MM.1S (cell line): ENCODE results near the gene STAG1.

Experiments
- DNase-seq: peaks from one replicate; pipeline ENCODE4 v3.0.0-alpha.2; 2015
- H2AFZ ChIP-seq: fragments of 300-600 bp; sonication (generic); 2 replicates; pipeline ENCODE4 v1.6.0; 2016; ENCODE audit warnings: antibody characterized with exemption, low read length
- H3F3A ChIP-seq: fragments of 300-600 bp; sonication (generic); 2 replicates; pipeline ENCODE4 v1.6.1; 2016; ENCODE audit warnings: mild to moderate bottlenecking, antibody characterized with exemption, low read length, moderate library complexity, mixed read lengths; ENCODE audit not compliant: insufficient read depth
- H3K27ac ChIP-seq: fragments of 300-600 bp; sonication (generic); 2 replicates; pipeline ENCODE4 v1.5.1; 2016; ENCODE audit warnings: mild to moderate bottlenecking, low read length
- H3K27me3 ChIP-seq: fragments of 300-600 bp; sonication (generic); replicated peaks from 2 replicates; pipeline ENCODE4 v1.6.0; 2016; ENCODE audit warnings: low read length; ENCODE audit not compliant: insufficient read depth
- H3K36me3 ChIP-seq: fragments of 300-600 bp; sonication (generic); replicated peaks from 2 replicates; pipeline ENCODE4 v1.6.1; 2016; ENCODE audit warnings: mild to moderate bottlenecking, low read length, mixed read lengths; ENCODE audit not compliant: insufficient read depth
- H3K4me1 ChIP-seq: fragments of 300-600 bp; sonication (generic); 2 replicates; pipeline ENCODE4 v1.6.1; 2016; ENCODE audit warnings: low read length, mixed read lengths
- H3K4me2 ChIP-seq: fragments of 300-600 bp; sonication (generic); 2 replicates; pipeline ENCODE4 v1.6.0; 2016; ENCODE audit warnings: low read depth, low read length
- H3K4me3 ChIP-seq: fragments of 300-600 bp; sonication (generic); 2 replicates; pipeline ENCODE4 v1.5.1; 2016; ENCODE audit warnings: low read length, mixed read lengths
- H3K79me2 ChIP-seq: fragments of 300-600 bp; sonication (generic); 2 replicates; pipeline ENCODE4 v1.6.1; 2016; ENCODE audit warnings: mixed run types, low read length, mixed read lengths
- H3K9ac ChIP-seq: fragments of 300-600 bp; sonication (generic); 2 replicates; pipeline ENCODE4 v1.6.1; 2016; ENCODE audit warnings: low read length, mixed read lengths
- H3K9me2 ChIP-seq: fragments of 300-600 bp; sonication (generic); replicated peaks from 2 replicates; pipeline ENCODE4 v1.6.1; 2016; ENCODE audit warnings: mild to moderate bottlenecking, low read length, mixed read lengths; ENCODE audit not compliant: insufficient read depth
- H3K9me3 ChIP-seq: fragments of 300-600 bp; sonication (generic); replicated peaks from 2 replicates; pipeline ENCODE4 v1.6.1; 2016; ENCODE audit warnings: mild to moderate bottlenecking, low read length, mixed read lengths; ENCODE audit not compliant: insufficient read depth
- H4K20me1 ChIP-seq: fragments of 300-600 bp; sonication (generic); 2 replicates; pipeline ENCODE4 v1.6.1; 2016; ENCODE audit warnings: mild to moderate bottlenecking, low read length, moderate library complexity, mixed read lengths; ENCODE audit not compliant: insufficient read depth
- CTCF ChIP-seq: fragments of 300-600 bp; sonication (generic); IDR thresholded peaks from 2 replicates; pipeline ENCODE4 v1.5.1; 2016; ENCODE audit warnings: antibody characterized with exemption, low read length, mixed read lengths
- EZH2 ChIP-seq: fragments of 300-600 bp; sonication (generic); optimal IDR thresholded peaks from 2 replicates; pipeline ENCODE3; 2017; ENCODE audit warnings: low read depth, mild to moderate bottlenecking, antibody characterized with exemption, low read length, mixed read lengths
- EZH2phosphoT487 ChIP-seq: fragments of 300-600 bp; sonication (generic); IDR thresholded peaks from 2 replicates; pipeline ENCODE4 v1.6.1; 2018; ENCODE audit warnings: antibody characterized with exemption, low read length

STAG1 gene

DNA sequence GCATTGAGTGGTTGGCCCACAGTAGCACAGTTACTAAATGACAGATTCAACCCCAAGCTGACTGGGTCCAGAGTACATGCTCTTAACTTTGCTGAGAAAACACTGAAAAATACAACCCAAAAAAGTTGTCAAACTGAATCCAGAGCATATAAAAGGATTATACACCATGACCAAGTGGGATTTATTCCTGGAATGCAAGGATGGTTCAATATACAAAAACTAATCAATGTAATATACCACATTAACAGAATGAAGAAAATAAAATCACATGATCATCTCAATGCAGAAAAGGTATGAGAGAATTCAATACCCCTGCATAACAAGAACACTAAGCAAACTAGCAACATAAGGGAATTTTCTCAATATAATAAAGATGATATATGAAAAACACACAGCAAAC lies 98.5 kb downstream of the STAG1 start:
- Histone ChIP-seq H2AFZ (no peak overlapping the region), H3K27me3 (no peaks in the 10 kb centered on the region), H3K36me3 (no peaks in the 10 kb centered on the region), H3K4me2 (no peak overlapping the region), H3K79me2 (peaks cover 96% of the 10 kb centered on the region), H3K9ac (no peak overlapping the region), H4K20me1 (no peaks in the 10 kb centered on the region), H3K9me3 (no peaks in the 10 kb centered on the region), H3K4me1 (no peaks in the 10 kb centered on the region), H3F3A (no peaks in the 10 kb centered on the region), H3K27ac (no peak overlapping the region), H3K4me3 (no peak overlapping the region), H3K9me2 (no peaks in the 10 kb centered on the region)
- no peak for TF ChIP-seq EZH2
- TF ChIP-seq EZH2phosphoT487, result no peak
- no peak for TF ChIP-seq CTCF
- no peak for DNase-seq

- H3K27me3 ChIP-seq, result no peaks in the 10 kb centered on the region
- H2AFZ ChIP-seq, result no peak overlapping the region
- H3K79me2 ChIP-seq, result peaks cover 96% of the 10 kb centered on the region
- H3K4me2 ChIP-seq, result no peak overlapping the region
- H3K9me2 ChIP-seq, result no peaks in the 10 kb centered on the region
- H3K4me3 ChIP-seq, result no peak overlapping the region
- no peaks in the 10 kb centered on the region for H3K9me3 ChIP-seq
- H3F3A ChIP-seq, result no peaks in the 10 kb centered on the region
- no peak overlapping the region for H3K9ac ChIP-seq
- no peak overlapping the region for H3K27ac ChIP-seq
- no peaks in the 10 kb centered on the region for H3K36me3 ChIP-seq
- DNase-seq, result no peak
- TF ChIP-seq CTCF (no peak), EZH2 (no peak), EZH2phosphoT487 (no peak)
- no peaks in the 10 kb centered on the region for H3K4me1 ChIP-seq
- H4K20me1 ChIP-seq, result peaks cover 5% of the 10 kb centered on the region; the same call in 1 of the 2 replicates
Observed at GRCh38 chr3:136651581-136651980, 100.6 kb downstream of the STAG1 start.

DNA sequence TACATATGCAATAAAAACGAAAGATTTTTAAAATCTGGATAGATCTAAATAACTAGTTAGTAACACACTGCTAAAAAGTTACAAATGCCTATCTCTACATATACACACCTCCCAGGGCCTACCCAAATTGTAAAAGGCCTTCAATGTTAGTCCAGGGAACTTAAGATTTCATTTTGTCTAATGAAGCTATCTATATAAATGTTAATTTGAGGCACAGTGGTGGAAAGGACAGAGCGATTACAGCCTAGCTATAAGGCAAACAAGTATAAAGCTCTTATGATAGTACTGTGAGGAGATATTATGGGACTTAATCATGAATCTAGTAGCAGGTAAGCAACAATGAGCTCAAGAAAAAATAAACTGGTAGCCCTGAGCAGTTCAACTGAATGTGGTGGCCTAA lies 101.7 kb downstream of the STAG1 start:
- H3K4me1 ChIP-seq, result no peaks in the 10 kb centered on the region
- H3K27ac ChIP-seq, result no peak overlapping the region
- H3K9ac ChIP-seq, result no peak overlapping the region
- no peak for DNase-seq
- peaks cover 10% of the 10 kb centered on the region; the same call in 1 of the 2 replicates for H4K20me1 ChIP-seq
- TF ChIP-seq EZH2phosphoT487 (no peak), EZH2 (no peak), CTCF (no peak)
- H3K36me3 ChIP-seq, result no peaks in the 10 kb centered on the region
- peaks cover 96% of the 10 kb centered on the region for H3K79me2 ChIP-seq
- H3K4me3 ChIP-seq, result no peak overlapping the region
- no peak overlapping the region for H2AFZ ChIP-seq
- H3K27me3 ChIP-seq, result no peaks in the 10 kb centered on the region
- H3K4me2 ChIP-seq, result no peak overlapping the region
- no peaks in the 10 kb centered on the region for H3K9me3 ChIP-seq
- no peaks in the 10 kb centered on the region for H3K9me2 ChIP-seq
- H3F3A ChIP-seq, result no peaks in the 10 kb centered on the region
